ENCODE results near the gene DET1.
"Not testable (repeated sequence)": the region's sequence is repeated elsewhere in the genome, so short reads cannot be mapped to it uniquely, and the experiment has no call there.

Gene DET1

DNA sequence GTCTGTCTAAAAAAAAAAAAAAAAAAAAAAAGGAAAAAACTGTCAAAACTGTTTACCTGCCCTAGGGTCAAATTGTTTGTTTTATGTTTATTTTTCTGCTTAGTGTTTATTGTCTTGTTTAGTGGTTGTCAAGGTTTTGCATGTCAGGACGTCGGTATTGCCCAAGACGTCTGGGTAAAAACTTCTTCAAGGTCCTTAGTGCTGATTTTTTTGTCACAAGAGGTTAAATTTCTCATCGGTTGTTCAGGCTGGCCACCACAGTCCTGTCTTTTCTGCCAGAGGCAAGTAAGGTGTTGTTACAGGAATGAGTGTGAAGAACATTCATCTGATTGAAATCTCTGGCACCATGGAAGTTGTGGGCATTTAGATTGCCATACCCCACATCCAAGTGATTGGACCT, 7.0 kb downstream of the DET1 start:
- no peak for DNase-seq

- no peak for DNase-seq
These were observed 7.5 kb downstream of the DET1 start for GRCh38 chr15:88538972-88539371.

DNA sequence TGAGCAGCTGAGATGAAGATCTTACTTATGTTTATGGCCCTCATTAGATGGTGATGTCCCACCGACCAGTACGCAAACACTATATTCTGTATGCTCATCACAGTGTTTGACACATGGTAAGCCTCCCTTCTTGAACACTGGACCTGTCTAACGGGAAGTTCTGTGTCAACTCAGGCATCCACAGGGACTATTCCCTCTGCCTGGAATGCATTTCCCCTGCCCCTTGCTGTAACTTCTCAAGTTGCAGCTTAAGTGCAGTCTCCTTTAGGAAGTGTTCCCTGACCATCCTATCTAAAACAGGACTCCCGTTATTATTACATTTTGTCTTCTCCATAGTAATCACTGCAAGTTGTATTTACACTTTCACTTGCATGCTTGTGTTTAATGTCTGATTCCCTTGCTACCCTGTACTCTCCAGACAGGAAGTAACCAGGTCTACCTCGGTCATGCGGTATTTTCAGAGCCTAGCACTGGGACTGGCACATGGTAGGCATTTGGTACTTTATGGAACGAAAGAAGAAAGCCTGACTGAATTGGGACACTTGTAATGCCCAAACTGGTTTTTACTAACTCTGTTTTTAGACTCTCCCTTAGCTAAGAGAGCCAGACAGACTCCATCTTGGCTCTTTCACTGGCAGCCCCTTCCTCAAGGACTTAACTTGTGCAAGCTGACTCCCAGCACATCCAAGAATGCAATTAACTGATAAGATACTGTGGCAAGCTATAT, 8.7 kb downstream of the DET1 start:
- no peak for DNase-seq

- DNase-seq = no peak
These were observed 10.7 kb downstream of the DET1 start for GRCh38 chr15:88535607-88536313.

- DNase-seq = no peak
These were observed 11.4 kb downstream of the DET1 start for GRCh38 chr15:88535100-88535499.

DNA sequence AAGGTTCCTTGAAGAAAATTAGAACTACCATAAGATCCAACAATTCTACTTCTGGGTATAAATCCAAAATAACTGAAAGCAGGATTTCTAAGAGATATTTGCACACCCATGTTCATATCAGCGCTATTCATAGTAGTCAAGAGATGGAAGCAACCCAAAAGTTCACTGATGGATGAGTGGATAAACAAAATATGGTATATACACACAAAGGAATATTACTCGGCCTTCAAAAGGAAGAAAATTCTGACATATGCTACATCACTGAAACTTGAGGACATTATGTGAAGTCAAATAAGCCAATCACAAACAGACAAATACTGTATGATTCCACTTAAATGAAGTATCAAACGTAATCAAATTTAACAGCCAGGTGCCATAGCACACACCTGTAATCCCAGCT, 13.1 kb downstream of the DET1 start:
- DNase-seq = no peak

DNA sequence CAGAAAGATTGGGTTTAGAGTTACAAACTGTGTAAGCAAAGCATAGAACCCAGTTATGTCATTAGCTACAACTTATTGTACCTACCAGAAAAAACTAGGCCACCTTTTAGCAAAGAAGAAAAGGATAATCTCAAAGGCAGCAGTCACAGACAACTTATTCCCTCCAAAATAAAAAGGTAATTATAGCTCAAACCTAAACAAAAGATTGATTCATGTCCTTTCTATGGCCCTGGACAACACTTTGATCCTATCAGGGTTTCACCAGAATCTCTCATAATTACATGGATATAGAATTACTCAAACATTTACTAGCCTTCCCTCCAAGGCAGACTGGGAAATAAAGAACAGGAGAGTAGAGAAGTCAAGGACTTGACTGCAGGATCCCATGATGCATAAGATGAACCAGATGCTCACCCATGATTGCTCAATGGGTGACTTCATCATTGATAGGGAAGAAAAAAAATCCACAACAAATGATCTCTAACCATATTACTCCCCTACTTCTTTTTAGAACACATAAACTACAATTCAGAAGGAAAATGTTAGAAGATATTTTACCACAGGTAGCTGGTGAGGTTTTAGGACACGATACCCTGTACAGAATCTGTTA, 17.4 kb downstream of the DET1 start:
- DNase-seq = no peak

GRCh38 chr15:88526247-88526879, 20.1 kb downstream of the DET1 start:
- no peak for DNase-seq

DNA sequence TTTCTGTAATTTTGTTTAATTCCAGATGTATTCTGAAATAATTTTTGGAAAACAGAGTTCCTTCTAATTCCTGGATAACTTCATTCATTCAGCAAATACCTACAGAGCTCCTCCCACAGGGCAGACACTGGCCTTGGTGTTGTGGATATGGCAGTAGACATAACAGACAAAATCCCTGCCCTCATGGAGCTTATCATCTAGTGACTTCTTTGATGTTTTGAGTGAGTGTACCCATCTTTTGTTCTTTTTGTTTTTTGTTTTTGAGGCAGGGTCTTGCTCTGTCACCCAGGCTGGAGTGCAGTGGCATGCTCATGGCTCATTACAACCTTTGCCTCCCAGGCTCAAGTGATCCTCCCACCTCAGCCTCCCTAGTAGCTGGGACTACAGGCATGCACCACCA, 21.1 kb downstream of the DET1 start:
- DNase-seq = no peak

DNA sequence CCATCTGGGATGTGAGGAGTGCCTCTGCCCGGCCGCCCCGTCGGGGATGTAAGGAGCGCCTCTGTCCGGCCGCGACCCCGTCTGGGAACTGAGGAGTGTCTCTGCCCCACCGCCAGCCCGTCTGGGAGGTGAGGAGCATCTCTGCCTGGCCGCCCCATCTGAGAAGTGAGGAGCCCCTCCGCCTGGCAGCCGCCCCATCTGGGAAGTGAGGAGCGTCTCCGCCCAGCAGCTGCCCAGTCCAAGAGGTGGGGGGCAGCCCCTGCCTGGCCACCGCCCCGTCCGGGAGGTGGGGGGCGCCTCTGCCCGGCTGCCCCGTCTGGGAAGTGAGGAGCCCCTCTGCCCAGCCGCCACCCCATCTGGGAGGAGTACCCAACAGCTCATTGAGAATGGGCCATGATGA, 22.4 kb downstream of the DET1 start:
- not testable (repeated sequence) for DNase-seq

GRCh38 chr15:88518903-88519302, 27.6 kb downstream of the DET1 start:
- no peak for DNase-seq

DNA sequence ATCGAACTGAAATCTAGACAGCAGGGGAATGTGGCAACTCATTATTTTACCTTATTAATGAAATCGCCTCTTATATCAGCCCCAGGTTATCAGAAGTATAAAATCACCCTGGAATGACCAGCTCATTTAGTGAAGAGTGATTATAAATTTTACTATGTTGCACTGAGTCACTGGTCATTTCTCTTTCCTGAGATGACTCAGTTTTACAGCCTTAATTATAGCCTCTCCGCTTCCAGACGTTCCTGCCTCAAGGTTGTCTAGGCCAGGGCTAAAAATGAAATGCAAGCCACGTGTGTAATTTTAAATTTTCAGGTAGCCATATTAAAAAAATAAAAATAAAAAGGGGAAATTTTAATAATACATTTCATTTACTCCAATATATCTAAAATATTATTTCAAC, 33.3 kb downstream of the DET1 start:
- no peak for DNase-seq

DNA sequence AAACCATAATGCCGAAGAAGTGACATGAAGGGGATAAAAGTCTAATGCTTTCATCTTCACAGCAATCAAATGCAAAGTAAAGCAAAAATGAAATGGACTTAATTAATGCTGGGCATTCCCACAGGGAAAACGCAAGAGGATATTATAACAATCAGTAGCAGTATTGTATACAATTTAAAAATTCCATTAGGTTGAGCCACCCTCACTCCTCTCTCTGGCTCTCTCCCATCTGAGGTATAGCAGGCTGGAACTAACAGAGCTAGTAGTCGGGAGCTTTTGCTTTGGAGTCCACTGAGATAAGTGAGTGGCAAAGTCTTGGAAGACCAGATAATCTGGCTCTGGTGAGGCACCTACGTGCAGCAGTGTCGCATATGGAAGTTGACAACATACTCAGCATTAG, 33.9 kb downstream of the DET1 start:
- DNase-seq = no peak

- no peak for DNase-seq
These were observed 34.4 kb downstream of the DET1 start for GRCh38 chr15:88512078-88512477.

DNA sequence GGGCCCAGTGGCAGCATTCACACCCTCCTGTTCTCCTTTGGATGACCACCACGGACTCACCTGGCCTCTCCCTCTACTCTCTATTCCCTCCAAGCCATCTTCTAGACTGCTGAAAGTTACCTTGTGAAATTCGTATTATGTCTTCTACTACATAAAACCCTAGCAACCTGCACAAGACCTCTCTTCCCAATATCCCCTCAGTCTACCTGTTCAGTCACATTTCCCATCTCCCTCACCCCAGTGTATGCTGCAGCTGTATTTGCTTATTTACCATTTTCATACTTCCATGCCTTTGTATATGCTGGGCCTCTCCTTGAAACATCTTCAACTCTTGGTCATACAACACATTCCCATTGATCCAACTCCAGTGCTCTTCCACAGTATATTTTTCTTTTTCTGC, 35.3 kb downstream of the DET1 start:
- DNase-seq = no peak

- DNase-seq = no peak
These were observed 36.5 kb downstream of the DET1 start for GRCh38 chr15:88509964-88510363.

DNA sequence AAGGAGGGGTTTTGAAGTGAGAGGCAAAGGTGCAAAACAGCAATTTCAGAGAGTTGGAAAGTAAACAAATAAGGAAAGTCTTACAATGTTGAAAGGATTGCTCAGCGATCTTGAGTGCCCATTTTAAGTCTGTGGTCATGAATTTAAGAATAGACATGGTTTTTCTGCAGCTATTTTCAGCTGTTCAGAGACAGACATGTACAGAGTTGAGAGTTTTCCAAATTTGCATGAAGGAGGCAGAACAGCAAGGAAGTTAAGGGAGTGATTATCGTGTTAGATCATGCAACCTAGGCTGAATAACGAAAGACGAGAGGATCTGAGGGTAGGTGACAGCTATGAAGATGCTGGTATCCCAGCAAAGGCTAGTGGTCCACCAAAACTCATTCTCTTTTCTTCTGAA, 37.2 kb downstream of the DET1 start:
- no peak for DNase-seq

- no peak for DNase-seq
These were observed 39.9 kb downstream of the DET1 start for GRCh38 chr15:88506628-88507027.

GRCh38 chr15:88505721-88506120, 40.8 kb downstream of the DET1 start:
- DNase-seq = no peak

DNA sequence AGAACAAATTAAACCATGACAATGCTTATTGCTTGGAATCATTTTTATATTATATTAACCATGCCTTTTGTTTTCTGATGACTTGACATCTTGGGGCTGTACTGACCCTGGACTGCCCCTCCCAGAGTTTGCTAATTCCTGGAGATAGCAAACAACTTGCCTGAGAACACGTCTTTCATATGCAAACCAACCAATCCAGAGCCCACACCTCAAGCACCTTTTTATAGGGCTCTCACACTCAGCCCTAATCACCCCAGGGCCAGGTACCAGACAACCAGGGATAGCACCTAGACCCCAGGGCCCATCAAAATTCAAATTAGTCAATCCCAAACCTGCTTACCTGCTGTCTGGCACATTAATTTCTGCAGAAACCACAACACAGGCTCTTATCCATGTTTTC, 42.0 kb downstream of the DET1 start:
- no peak for DNase-seq

DNA sequence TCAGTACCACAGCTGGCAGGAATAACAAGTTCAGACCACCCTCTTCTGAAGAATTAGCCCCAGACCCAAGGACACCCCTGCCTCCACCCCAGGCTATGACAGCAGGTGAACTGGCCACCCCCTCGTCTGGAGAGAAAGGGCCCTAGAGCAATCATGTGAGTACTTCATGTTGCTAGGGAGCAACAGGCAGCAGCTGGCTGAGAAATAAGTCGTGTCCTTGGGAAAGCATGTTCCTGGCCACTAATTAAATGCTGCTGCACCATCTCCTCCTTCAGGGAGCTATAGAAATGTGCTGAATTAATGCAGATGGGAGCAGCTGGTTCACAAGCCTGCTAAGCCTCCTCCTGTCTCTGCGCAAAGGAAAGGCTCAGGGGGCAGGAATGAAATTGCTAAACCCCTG, 47.5 kb downstream of the DET1 start:
- DNase-seq = no peak

GRCh38 chr15:88497109-88497765, 49.2 kb downstream of the DET1 start:
- no peak for DNase-seq

GRCh38 chr15:88493844-88494243, 52.6 kb downstream of the DET1 start:
- no peak for DNase-seq
